ENCODE results near the gene PLIN5.

PLIN5 gene

DNA sequence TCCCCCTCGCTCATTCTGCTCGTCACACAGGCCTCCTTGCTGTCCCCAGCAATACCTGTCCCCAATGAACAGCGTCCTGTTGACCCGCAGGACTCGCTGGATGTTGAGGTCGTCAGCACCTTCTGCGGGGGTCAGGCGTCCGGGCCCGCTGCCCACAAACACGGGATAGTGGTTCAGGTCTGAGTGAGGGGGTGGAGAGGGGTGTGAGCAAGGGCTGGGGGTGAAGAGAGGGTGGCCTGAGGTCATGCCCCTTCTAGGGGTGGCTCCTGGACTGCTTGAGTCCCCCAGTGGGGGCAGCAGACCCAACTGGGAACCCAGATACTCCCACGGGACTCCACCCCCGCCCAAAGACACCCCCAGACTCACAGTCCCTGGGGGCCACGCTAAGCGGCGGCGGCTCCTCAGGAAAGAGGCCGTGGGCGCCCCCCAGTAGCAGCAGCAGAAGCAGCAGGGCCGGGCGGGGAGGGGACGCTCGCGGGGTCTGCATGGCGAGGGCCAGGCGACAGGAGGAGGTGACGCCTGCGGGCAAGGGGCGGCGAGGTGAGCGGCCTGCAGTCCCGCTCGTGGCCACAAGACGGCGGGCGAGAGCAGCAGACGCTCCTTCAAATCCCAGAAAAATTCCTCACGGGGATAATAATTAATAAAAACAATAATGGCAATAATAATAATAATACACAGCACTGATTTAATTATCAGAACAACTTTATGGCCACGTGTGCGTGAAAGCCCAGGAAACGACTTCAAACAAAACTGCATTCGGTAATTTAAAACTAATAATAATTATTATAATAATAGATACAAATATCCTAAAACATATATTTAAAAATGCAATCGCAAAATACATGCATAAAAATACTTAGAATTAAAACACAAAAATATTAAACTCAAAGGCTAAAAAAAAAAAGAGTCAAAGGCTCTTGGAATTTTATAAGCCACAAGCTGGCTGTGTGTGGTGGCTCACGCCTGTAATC, 23.2 kb upstream of the PLIN5 start:
- Mint-ChIP-seq H3K4me3 (no peak overlapping the region), H3K36me3 (peaks cover 0 to 3% of the 10 kb centered on the region in 2 donors), H3K9me3 (peaks cover 0 to 2% of the 10 kb centered on the region in 2 donors), H3K27ac (no peak overlapping the region), H3K27me3 (peaks cover 18 to 28% of the 10 kb centered on the region in 2 donors), H3K4me1 (peaks cover 5 to 8% of the 10 kb centered on the region in 2 donors)
- DNase-seq (no peak), ATAC-seq (replicated peaks) (no peak)

DNA sequence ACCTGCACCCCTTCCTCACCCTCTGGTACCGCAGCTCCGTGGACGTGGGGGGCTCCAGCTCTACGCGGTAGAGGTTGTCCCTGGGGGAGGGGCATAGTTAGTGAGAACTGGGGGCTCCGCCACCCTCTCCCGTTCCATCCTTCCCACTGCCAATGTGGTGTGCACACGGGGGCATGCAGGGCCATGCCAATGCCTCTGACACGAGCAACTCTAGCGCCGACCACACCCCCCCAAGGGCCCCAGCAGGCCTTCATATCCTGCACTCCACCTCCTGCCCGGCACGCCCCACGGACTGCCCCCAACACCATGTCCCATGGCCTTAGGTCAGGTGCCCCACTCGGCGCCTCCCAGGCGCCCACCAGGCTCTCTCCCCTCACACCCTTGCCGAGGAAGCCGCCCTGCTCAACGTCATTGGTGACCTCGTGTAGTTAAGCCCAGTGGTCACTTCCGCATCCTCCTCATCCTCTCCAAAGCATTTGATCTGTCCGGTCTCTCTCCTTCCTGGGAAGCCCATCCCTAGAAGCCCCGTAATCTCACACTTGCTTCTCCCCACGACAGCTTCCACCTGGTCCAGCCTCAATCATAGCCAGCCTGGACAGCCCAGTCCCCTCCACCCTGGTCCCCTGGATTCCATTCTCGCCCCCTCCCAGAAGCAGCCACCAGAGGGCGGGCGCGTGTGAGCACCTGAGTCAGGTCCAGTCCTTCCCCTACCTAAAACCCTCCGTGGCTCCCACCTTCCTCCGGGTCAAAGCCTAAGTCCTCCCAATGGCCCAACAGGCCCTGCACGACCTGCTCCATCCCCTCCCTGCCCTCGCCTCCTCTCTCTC, 22.3 kb upstream of the PLIN5 start:
- H3K27me3 Mint-ChIP-seq: peaks cover 24 to 35% of the 10 kb centered on the region in 2 donors
- no peak overlapping the region for H3K27ac Mint-ChIP-seq
- no peak overlapping the region for H3K4me3 Mint-ChIP-seq
- peaks cover 5 to 8% of the 10 kb centered on the region in 2 donors for H3K4me1 Mint-ChIP-seq
- DNase-seq (no peak), ATAC-seq (replicated peaks) (no peak)
- peaks cover 0 to 3% of the 10 kb centered on the region in 2 donors for H3K36me3 Mint-ChIP-seq
- H3K9me3 Mint-ChIP-seq: peaks cover 4% of the 10 kb centered on the region in 2 donors

DNA sequence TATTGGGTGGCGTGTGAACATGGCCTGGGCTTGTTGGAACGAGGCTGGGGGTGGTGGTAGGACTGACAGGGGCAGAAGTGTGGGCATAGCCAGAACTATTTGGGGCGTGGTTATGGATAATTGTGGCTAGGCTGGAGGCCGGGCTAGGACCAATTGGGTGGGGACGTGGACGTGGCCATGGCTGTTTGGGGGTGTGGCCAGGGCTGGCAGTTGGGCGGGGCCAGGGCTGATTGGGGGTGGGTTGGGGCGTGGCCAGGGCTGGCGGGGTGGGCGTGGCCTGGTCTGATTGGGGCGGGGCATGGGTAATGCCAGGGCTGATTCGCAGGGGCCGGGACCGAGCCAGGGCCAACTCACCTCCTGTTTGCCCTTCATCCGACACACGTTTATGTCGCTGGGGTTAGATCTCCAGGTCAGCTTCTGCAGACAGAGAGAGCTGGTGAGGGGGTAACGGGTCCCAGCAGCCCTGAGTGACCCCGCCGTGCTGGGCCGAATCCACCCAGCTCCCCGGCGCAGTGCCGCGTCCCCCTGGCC, 21.6 kb upstream of the PLIN5 start:
- Mint-ChIP-seq H3K4me3 (no peak overlapping the region), H3K27me3 (peaks cover 30 to 41% of the 10 kb centered on the region in 2 donors), H3K4me1 (peaks cover 0 to 6% of the 10 kb centered on the region in 2 donors), H3K27ac (no peak overlapping the region), H3K9me3 (peaks cover 4 to 6% of the 10 kb centered on the region in 2 donors), H3K36me3 (peaks cover 0 to 3% of the 10 kb centered on the region in 2 donors)
- no peak for ATAC-seq (replicated peaks)
- DNase-seq: no peak

DNA sequence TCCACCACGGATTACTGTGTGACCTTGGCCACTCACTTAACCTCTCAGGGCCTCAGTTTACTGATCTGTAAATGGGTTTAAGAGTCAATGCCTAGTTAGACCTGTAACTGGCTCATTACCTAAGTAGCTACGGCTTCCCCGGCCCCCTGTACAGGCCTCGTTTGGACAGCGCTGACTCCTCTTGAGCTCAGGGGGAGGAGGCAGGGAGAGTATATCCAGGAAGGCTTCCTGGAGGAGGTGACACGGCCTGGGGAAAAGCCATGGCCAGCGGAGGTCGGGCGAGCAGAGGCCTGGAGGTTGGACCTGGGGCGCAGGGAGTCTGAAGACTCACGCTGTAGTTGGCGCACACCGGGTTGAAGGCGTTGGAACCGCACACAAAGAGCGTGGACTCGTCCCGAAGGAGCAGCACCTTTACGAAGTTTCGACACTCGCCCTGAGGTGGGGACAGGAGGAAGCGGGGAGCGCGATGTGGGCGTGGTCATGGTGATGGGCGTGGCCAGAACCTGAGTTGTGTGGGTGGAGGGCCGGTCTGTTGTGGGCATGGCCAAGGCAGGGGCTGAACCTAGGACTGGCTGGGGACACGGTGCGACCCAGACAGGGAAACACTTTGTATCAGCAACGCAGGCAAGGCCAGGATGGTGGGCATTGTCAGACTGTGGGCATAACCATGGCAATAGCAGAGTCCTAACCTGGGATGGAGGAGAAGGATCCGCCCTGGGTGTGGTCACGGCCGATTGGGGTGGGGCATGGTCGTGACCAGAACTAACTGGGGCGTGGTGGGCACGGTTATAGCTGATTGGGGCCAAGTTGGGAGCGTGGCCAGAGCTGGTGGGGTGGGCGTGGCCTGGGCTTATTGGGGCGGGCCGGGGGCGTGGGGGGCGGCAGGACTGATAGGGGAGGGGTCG, 20.9 kb upstream of the PLIN5 start:
- no peak for DNase-seq
- Mint-ChIP-seq H3K9me3 (peaks cover 4 to 6% of the 10 kb centered on the region in 2 donors), H3K36me3 (peaks cover 0 to 3% of the 10 kb centered on the region in 2 donors), H3K27ac (no peak overlapping the region), H3K4me1 (peaks cover 0 to 6% of the 10 kb centered on the region in 2 donors), H3K4me3 (no peak overlapping the region), H3K27me3 (peaks cover 30 to 43% of the 10 kb centered on the region in 2 donors)
- no peak for ATAC-seq (replicated peaks)

DNA sequence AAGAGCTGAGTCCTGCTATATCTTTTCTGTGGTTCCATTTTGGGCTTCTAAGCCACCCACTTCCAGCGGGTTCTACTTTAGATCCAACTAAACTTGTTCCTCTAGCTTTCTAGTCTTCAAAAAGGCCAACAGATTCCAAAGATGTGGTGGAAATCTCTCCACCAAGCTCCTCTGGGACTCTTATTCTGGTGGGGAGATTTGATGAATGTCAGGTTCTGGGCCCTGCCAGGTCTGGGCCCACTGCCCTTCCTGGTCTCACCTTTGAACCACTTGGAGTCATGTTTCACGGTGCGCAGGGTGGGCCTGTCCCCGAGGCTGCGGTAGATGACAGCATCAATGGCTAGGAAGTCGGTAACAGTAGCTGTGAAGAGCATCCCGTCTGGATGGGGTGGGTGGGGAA, 19.7 kb upstream of the PLIN5 start:
- peaks cover 0 to 3% of the 10 kb centered on the region in 2 donors for H3K36me3 Mint-ChIP-seq
- H3K4me1 Mint-ChIP-seq: peaks cover 0 to 5% of the 10 kb centered on the region in 2 donors
- H3K27ac Mint-ChIP-seq: no peak overlapping the region
- ATAC-seq (replicated peaks): no peak
- peaks cover 33 to 47% of the 10 kb centered on the region in 2 donors for H3K27me3 Mint-ChIP-seq
- no peak overlapping the region for H3K4me3 Mint-ChIP-seq
- no peak for DNase-seq
- peaks cover 4 to 6% of the 10 kb centered on the region in 2 donors for H3K9me3 Mint-ChIP-seq

DNA sequence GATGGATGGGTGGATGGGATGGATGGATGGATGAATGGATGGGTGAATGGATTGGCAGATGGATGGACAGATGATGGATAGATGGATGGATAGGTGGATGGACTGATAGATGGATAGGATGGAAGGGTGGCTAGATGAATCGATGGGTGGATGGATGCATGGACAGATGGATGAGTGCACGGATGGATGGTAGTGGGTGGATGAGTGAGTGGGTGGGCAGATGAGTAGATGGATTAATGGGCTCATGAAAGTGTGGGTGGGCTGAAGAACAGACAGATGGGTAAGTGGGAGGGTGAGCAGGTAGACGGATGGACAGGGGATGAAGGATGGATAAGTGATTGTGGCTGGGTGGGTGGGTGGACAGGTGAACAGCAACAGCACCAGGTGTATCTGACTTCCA, 18.8 kb upstream of the PLIN5 start:
- ATAC-seq (replicated peaks): no peak
- H3K9me3 Mint-ChIP-seq: peaks cover 4 to 6% of the 10 kb centered on the region in 2 donors
- no peak overlapping the region for H3K27ac Mint-ChIP-seq
- H3K4me3 Mint-ChIP-seq: no peak overlapping the region
- DNase-seq: no peak
- peaks cover 0 to 3% of the 10 kb centered on the region in 2 donors for H3K4me1 Mint-ChIP-seq
- peaks cover 0 to 3% of the 10 kb centered on the region in 2 donors for H3K36me3 Mint-ChIP-seq
- H3K27me3 Mint-ChIP-seq: peaks cover 39 to 53% of the 10 kb centered on the region in 2 donors

DNA sequence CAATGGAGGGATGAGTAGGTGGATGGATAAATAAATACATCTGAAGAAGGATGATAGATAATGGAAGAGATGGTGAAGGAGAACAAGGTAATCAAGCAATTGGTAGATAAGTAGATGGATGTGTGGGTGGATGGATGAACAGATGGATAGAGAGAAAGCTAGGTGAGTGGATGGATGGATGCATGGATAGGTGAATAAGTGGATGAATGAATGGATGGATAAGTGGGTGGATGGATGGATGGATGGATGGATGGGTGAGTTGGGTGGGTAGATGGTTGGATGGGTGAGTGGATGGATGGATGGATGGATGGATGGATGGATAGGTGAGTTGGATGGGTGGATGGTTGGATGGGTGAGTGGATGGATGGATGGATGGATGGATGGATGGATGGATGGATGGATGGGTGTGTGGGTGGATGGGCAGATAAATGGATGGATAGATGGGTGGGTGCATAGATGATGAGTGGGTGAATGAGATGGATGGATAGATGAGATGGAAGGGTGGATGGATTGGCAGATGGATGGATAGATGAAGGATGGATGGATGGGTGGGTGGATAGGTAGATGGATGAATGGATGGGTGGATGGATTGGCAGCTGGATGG, 18.2 kb upstream of the PLIN5 start:
- peaks cover 39 to 54% of the 10 kb centered on the region in 2 donors for H3K27me3 Mint-ChIP-seq
- H3K27ac Mint-ChIP-seq: no peak overlapping the region
- no peak for ATAC-seq (replicated peaks)
- no peak for DNase-seq
- H3K4me1 Mint-ChIP-seq: peaks cover 0 to 3% of the 10 kb centered on the region in 2 donors
- H3K36me3 Mint-ChIP-seq: peaks cover 0 to 3% of the 10 kb centered on the region in 2 donors
- peaks cover 4 to 6% of the 10 kb centered on the region in 2 donors for H3K9me3 Mint-ChIP-seq
- no peak overlapping the region for H3K4me3 Mint-ChIP-seq

DNA sequence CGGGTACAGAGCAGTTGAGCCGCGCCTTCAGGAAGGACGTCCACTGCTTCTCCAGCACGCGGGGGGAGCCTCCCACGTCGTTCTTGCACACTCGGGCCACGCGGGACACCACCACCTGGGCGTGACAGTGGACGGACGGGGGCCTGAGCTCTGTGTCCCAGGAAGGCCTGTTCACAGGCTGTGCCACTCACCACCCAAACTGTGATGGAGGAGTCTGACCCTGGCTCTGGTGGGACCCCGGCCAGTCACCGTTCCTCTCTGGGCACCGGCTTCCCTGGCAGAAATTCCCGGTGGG, 17.4 kb upstream of the PLIN5 start:
- Mint-ChIP-seq H3K9me3 (peaks cover 4 to 6% of the 10 kb centered on the region in 2 donors), H3K36me3 (peaks cover 0 to 2% of the 10 kb centered on the region in 2 donors), H3K27ac (no peak overlapping the region), H3K4me3 (no peak overlapping the region), H3K27me3 (peaks cover 37 to 50% of the 10 kb centered on the region in 2 donors), H3K4me1 (no peaks in the 10 kb centered on the region)
- ATAC-seq (replicated peaks) (no peak), DNase-seq (no peak)

DNA sequence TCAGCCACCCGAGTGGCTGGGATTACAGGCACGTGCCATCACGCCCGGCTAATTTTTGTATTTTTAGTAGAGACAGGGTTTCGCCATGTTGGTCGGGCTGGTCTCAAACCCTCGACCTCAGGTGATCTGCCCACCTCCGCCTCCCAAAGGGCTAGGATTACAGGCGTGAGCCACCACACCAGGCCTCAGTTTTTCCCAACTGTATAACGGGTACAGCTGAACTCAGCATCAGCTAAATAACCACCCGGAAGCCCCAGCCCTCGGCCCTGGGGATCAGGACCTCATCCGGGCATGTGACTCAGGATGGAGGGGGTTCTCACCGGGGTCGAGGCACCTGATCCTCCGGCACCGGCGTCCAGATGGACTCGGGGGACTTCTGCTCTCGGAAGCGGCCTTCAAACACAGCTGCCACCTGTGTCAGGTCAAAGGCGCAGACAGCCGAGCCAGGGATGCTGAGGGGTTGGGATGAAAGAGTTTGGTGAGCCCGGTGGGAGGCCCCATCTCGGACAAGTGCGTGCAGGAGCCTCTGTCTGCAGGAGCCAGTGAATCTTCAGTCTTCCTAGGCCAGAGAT, 15.5 kb upstream of the PLIN5 start:
- H3K4me1 Mint-ChIP-seq: no peaks in the 10 kb centered on the region
- H3K9me3 Mint-ChIP-seq: peaks cover 4 to 6% of the 10 kb centered on the region in 2 donors
- H3K4me3 Mint-ChIP-seq: no peak overlapping the region
- no peak for DNase-seq
- H3K36me3 Mint-ChIP-seq: no peaks in the 10 kb centered on the region
- H3K27me3 Mint-ChIP-seq: peaks cover 31 to 41% of the 10 kb centered on the region in 2 donors
- ATAC-seq (replicated peaks): no peak
- no peak overlapping the region for H3K27ac Mint-ChIP-seq

DNA sequence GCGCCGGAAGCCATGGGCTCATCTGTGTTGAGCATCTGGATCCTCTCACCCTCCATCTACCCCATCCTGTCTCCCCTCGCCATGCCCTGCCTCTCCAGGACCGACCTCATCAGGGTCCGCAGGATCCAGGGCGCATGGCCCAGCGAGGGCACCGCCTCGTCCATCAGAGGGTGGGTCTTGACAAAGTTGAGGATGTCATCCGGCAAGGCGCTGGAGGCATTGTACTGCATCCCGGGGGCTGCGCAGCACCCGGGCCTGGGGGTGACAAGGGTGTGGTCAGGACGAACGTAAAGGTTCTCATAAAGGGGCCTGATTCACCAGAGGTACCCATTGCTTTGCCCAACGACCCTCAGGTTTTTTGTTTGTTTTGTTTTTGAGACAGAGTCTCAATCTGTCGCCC, 15.0 kb upstream of the PLIN5 start:
- no peak overlapping the region for H3K4me3 Mint-ChIP-seq
- H3K4me1 Mint-ChIP-seq: no peaks in the 10 kb centered on the region
- no peak for DNase-seq
- H3K27ac Mint-ChIP-seq: no peak overlapping the region
- peaks cover 31 to 41% of the 10 kb centered on the region in 2 donors for H3K27me3 Mint-ChIP-seq
- peaks cover 4 to 6% of the 10 kb centered on the region in 2 donors for H3K9me3 Mint-ChIP-seq
- no peaks in the 10 kb centered on the region for H3K36me3 Mint-ChIP-seq
- ATAC-seq (replicated peaks): no peak

DNA sequence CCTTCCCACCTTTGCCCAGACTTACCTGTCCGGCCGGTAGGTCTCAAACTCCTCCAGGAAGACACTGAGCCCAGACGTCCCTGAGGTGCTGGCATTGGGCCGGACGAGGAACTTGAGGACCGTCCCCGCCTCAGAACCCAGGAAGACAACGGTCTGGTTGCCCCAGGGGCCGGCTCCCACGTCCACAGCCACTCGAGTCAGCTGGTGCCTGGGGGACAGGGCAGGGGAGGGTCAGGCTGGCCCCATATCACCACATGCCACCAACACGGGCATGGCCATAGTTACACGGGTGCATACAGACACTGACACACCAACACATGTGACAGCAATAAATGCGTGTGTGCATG, 13.2 kb upstream of the PLIN5 start:
- H3K36me3 Mint-ChIP-seq: no peaks in the 10 kb centered on the region
- no peaks in the 10 kb centered on the region for H3K4me1 Mint-ChIP-seq
- H3K27ac Mint-ChIP-seq: no peak overlapping the region
- DNase-seq (no peak), ATAC-seq (replicated peaks) (no peak)
- H3K4me3 Mint-ChIP-seq: no peak overlapping the region
- H3K9me3 Mint-ChIP-seq: peaks cover 4% of the 10 kb centered on the region in 2 donors
- peaks cover 25 to 31% of the 10 kb centered on the region in 2 donors for H3K27me3 Mint-ChIP-seq

DNA sequence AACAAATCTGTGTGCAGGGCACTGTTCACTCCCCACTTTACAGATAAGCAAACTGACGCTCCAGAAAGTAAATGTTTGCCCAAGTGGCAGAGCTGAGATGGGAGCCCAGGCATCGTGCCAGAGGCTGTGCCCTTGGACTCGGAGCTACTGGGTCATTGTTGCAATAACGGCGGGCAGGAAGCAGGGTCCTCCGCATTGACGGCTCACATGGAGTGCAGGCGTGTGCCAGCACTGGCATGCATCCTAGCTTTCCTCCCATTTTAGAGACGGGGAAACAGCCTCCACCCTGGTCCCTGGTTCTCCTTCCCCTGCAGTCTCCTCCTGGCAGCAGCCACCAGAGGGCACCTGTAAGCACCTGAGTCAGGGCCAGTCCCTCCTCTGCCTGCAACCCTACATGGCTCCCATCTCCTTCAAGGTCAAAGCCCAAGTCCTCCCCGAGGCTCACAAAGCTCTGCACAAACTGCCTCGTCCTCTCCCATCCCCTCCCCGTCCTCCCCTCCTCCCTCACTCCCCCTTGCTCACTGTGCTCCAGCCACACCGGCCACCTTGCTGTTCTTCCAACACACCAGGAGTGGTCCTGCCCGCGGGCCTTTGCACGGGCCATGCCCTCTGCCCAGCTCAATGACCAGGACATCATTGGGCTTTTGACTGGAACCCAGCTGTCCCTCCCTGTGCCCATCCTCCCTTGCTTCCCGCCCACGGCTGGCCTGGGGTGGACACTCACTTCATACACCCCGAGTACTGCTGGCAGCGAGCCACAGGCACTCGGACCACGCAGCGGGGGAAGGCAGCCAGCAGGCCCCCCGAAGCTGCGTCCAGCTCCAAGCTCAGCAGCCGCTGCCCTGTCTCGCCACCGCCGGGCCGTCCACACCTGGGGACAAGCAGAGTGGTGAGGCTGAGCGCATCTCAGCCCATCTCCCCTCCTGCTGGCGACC, 12.5 kb upstream of the PLIN5 start:
- no peaks in the 10 kb centered on the region for H3K4me1 Mint-ChIP-seq
- no peak for DNase-seq
- H3K4me3 Mint-ChIP-seq: no peak overlapping the region
- H3K9me3 Mint-ChIP-seq: peaks cover 0 to 2% of the 10 kb centered on the region in 2 donors
- peaks cover 20 to 25% of the 10 kb centered on the region in 2 donors for H3K27me3 Mint-ChIP-seq
- H3K36me3 Mint-ChIP-seq: no peaks in the 10 kb centered on the region
- ATAC-seq (replicated peaks): no peak
- no peak overlapping the region for H3K27ac Mint-ChIP-seq

Measured in stimulated activated naive B cell treated with anti-CD40 and anti-IgM and Interleukin-4, amounts not matched to agents 10 μg/mL and 1 μg/mL and 100 μg/mL, for 72 hours (primary cell).